ENCODE measurements around the gene CD19. TPM values are rescaled to one million over a fixed set of nuclear protein-coding genes. Genes with fewer than 3 reads are reported as not detected.

Gene CD19
- total RNA-seq, 1 experiment from 2014 or later, result not detected

DNA sequence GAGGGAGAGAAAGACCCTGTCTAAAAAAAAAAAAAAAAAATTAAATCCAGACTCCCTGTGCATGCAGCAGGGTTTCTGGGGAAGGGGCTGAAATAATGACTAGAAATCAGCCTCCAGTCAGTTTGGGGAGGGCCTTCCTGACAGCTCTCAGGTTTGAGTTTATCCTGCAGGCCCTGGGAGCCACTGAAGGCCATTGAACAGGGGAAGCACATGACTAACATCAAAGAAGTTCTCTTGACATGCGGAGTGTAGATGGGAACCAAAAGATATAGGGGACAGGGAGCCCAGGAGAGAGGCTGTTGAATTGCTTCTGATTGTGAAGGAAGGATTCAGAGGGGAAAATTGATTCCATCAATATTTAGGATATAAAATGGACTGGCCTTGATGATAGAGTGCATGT is 4.0 kb upstream of the CD19 start:
- Mint-ChIP-seq H3K27me3 (ENCODE audit: unreplicated experiment) (peaks cover 7% of the 10 kb centered on the region), H3K4me3 (ENCODE audit: low read depth, unreplicated experiment) (no peak overlapping the region), H3K4me1 (ENCODE audit: low read depth, unreplicated experiment) (peaks cover 15% of the 10 kb centered on the region), H3K27ac (ENCODE audit: unreplicated experiment) (no peak overlapping the region), H3K36me3 (ENCODE audit: insufficient read depth, unreplicated experiment) (peaks cover 30% of the 10 kb centered on the region), H3K9me3 (ENCODE audit: low read depth, unreplicated experiment) (no peaks in the 10 kb centered on the region)
- no TSS peak for BruUV-seq (replicated peaks)
- TF ChIP-seq, protein P1, sequence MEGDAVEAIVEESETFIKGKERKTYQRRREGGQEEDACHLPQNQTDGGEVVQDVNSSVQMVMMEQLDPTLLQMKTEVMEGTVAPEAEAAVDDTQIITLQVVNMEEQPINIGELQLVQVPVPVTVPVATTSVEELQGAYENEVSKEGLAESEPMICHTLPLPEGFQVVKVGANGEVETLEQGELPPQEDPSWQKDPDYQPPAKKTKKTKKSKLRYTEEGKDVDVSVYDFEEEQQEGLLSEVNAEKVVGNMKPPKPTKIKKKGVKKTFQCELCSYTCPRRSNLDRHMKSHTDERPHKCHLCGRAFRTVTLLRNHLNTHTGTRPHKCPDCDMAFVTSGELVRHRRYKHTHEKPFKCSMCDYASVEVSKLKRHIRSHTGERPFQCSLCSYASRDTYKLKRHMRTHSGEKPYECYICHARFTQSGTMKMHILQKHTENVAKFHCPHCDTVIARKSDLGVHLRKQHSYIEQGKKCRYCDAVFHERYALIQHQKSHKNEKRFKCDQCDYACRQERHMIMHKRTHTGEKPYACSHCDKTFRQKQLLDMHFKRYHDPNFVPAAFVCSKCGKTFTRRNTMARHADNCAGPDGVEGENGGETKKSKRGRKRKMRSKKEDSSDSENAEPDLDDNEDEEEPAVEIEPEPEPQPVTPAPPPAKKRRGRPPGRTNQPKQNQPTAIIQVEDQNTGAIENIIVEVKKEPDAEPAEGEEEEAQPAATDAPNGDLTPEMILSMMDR (IDR thresholded peaks at IDR 0.05; ENCODE audit: unreplicated experiment), result no peak
- no peak for DNase-seq
- CTCF ChIA-PET, result interaction anchor here (1.1 kb wide), 1 partner anchor 20 kb away, joined by 3 read pairs; no protein-coding TSS in a partner anchor
- intact Hi-C loops (cut with micrococcal nuclease; ENCODE audit: unreplicated experiment), result no loop called here

DNA sequence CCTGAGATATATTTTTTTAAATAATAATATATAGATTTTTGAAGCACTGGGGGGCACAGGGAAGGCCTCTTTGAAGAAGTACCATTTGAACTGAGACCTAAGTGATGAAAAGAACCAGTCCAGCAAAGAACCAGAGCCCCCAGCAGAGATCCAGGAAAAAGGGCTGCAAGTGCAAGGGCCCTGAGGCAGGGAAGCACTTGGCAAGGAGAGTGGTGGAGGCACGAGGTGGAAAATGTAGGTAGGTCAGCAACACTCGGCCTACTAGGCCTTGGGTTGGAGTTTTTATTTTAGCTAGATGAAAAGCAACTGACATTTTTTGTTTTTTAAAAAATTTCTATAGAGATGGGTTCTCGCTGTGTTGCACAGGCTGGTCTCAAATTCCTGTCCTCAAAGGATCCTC is 1.6 kb upstream of the CD19 start:
- Mint-ChIP-seq H3K9me3 (ENCODE audit: low read depth, unreplicated experiment) (no peaks in the 10 kb centered on the region), H3K4me3 (ENCODE audit: low read depth, unreplicated experiment) (no peak overlapping the region), H3K4me1 (ENCODE audit: low read depth, unreplicated experiment) (no peaks in the 10 kb centered on the region), H3K27ac (ENCODE audit: unreplicated experiment) (no peak overlapping the region), H3K36me3 (ENCODE audit: insufficient read depth, unreplicated experiment) (peaks cover 10% of the 10 kb centered on the region), H3K27me3 (ENCODE audit: unreplicated experiment) (peaks cover 28% of the 10 kb centered on the region)
- BruUV-seq (replicated peaks), result no TSS peak
- intact Hi-C loops (cut with micrococcal nuclease; ENCODE audit: unreplicated experiment), result no loop called here
- TF ChIP-seq, protein P1 (IDR thresholded peaks at IDR 0.05; ENCODE audit: unreplicated experiment), result no peak
- DNase-seq, result no peak
- CTCF ChIA-PET, result no interaction called here

DNA sequence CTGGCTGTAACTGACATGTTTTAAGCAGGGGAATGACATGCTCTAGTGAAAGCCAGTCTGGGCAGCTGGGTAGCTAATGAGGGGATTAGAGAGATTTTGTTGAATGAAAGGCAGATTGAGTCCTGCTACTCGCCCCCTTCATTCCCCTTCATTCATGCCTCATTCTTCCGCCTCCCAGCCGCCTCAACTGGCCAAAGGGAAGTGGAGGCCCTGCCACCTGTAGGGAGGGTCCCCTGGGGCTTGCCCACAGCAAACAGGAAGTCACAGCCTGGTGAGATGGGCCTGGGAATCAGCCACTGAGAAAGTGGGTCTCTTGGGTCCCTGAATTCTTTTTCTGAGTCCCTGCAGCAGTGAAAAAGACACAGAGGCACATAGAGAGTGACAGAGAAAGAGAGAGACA is 1.1 kb upstream of the CD19 start:
- intact Hi-C loops (cut with micrococcal nuclease; ENCODE audit: unreplicated experiment), result no loop called here
- peaks cover 33% of the 10 kb centered on the region for H3K27me3 Mint-ChIP-seq (ENCODE audit: unreplicated experiment)
- no peaks in the 10 kb centered on the region for H3K9me3 Mint-ChIP-seq (ENCODE audit: low read depth, unreplicated experiment)
- TF ChIP-seq, protein P1 (IDR thresholded peaks at IDR 0.05; ENCODE audit: unreplicated experiment), result no peak
- H3K36me3 Mint-ChIP-seq (ENCODE audit: insufficient read depth, unreplicated experiment), result peaks cover 5% of the 10 kb centered on the region
- no TSS peak for BruUV-seq (replicated peaks)
- CTCF ChIA-PET, result no interaction called here
- no peaks in the 10 kb centered on the region for H3K4me1 Mint-ChIP-seq (ENCODE audit: low read depth, unreplicated experiment)
- H3K27ac Mint-ChIP-seq (ENCODE audit: unreplicated experiment), result no peak overlapping the region
- no peak overlapping the region for H3K4me3 Mint-ChIP-seq (ENCODE audit: low read depth, unreplicated experiment)
- DNase-seq, result no peak

DNA sequence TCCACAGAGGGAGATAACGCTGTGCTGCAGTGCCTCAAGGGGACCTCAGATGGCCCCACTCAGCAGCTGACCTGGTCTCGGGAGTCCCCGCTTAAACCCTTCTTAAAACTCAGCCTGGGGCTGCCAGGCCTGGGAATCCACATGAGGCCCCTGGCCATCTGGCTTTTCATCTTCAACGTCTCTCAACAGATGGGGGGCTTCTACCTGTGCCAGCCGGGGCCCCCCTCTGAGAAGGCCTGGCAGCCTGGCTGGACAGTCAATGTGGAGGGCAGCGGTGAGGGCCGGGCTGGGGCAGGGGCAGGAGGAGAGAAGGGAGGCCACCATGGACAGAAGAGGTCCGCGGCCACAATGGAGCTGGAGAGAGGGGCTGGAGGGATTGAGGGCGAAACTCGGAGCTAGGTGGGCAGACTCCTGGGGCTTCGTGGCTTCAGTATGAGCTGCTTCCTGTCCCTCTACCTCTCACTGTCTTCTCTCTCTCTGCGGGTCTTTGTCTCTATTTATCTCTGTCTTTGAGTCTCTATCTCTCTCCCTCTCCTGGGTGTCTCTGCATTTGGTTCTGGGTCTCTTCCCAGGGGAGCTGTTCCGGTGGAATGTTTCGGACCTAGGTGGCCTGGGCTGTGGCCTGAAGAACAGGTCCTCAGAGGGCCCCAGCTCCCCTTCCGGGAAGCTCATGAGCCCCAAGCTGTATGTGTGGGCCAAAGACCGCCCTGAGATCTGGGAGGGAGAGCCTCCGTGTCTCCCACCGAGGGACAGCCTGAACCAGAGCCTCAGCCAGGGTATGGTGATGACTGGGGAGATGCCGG is 769 bp downstream of the CD19 start:
- CTCF ChIA-PET, result interaction anchor here (0.5 to 0.9 kb wide), 3 partner anchors 13 to 967 kb away, joined by 3 to 4 read pairs (median 3); partner anchors contain the start of gene SEZ6L2
- H3K9me3 Mint-ChIP-seq (ENCODE audit: low read depth, unreplicated experiment), result no peaks in the 10 kb centered on the region
- no peak overlapping the region for H3K4me3 Mint-ChIP-seq (ENCODE audit: low read depth, unreplicated experiment)
- H3K36me3 Mint-ChIP-seq (ENCODE audit: insufficient read depth, unreplicated experiment), result peaks cover 4% of the 10 kb centered on the region
- no peaks in the 10 kb centered on the region for H3K4me1 Mint-ChIP-seq (ENCODE audit: low read depth, unreplicated experiment)
- no peak for DNase-seq
- peaks cover 38% of the 10 kb centered on the region for H3K27me3 Mint-ChIP-seq (ENCODE audit: unreplicated experiment)
- TF ChIP-seq, protein P1 (IDR thresholded peaks at IDR 0.05; ENCODE audit: unreplicated experiment), result no peak
- H3K27ac Mint-ChIP-seq (ENCODE audit: unreplicated experiment), result no peak overlapping the region
- no TSS peak for BruUV-seq (replicated peaks)
- intact Hi-C loops (cut with micrococcal nuclease; ENCODE audit: unreplicated experiment), result no loop called here
